Mucosa of gallbladder (tissue), 1 donor: ENCODE results near the gene ITFG1. TPM values are rescaled to one million over a fixed set of nuclear protein-coding genes. Genes with fewer than 3 reads are reported as not detected.
"Not testable (repeated sequence)": the region's sequence is repeated elsewhere in the genome, so short reads cannot be mapped to it uniquely, and the experiment has no call there.

Source experiments
- DNase-seq: peaks from one replicate; pipeline ENCODE4 v3.0.0-alpha.2; 2020; ENCODE audit warnings: low spot score
- total RNA-seq: library from RNA; stranded (reverse); gene quantifications from one replicate; pipeline ENCODE4 v1.2.1, GENCODE V29; 2021
- donor health status: DM: no; HTN: no; CAD: no.

ITFG1 gene
- total RNA-seq, 1 donor from 2014 or later, result 68.7 TPM

DNA sequence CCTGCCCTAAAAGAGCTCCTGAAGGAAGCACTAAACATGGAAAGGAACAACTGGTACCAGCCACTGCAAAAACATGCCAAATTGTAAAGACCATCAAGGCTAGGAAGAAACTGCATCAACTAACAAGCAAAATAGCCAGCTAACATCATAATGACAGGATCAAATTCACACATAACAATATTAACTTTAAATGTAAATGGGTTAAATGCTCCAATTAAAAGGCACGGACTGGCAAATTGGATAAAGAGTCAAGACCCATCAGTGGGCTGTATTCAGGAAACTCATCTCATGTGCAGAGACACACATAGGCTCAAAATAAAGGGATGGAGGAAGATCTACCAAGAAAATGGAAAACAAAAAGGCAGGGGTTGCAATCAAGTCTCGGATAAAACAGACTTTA lies 136.6 kb downstream of the ITFG1 start:
- not testable (repeated sequence) for DNase-seq

- no peak for DNase-seq
Measured at GRCh38 chr16:47323241-47323640, 137.6 kb downstream of the ITFG1 start.

DNA sequence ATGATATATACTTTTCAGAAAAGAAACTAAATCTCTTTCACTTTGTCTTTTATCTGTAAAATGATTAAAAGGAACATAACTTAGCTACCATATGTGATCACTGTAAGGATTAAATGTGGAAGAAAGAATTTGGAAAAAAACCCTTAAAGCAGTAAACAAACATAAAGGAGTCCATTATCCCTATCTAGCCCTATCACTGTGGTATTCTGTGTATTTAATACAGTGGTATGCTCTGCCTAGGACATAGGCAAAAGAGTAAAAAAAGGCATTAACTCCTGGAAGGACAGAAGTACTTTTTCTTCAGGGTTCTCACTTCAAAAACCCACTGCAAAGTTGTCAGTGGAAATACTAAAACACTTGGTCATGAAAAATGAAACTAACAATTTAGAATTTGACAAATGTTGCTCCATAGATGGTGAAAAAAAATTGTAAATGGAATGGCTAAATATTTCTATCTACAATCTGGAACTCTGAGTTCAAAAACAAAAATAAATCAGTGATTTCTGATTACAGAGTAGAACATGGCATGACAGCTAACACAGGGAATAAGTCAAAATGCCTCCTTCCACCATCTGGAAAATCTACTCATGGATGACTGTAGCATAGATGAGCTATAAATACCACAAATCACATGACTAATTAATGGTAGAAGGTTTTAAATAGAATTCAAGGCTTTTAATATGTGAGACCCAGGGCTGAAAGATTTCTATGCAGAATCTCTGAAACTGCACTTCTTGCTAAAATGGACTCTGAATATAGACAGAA lies 140.1 kb downstream of the ITFG1 start:
- no peak for DNase-seq

GRCh38 chr16:47317465-47318240 lies 143.2 kb downstream of the ITFG1 start:
- no peak for DNase-seq

DNA sequence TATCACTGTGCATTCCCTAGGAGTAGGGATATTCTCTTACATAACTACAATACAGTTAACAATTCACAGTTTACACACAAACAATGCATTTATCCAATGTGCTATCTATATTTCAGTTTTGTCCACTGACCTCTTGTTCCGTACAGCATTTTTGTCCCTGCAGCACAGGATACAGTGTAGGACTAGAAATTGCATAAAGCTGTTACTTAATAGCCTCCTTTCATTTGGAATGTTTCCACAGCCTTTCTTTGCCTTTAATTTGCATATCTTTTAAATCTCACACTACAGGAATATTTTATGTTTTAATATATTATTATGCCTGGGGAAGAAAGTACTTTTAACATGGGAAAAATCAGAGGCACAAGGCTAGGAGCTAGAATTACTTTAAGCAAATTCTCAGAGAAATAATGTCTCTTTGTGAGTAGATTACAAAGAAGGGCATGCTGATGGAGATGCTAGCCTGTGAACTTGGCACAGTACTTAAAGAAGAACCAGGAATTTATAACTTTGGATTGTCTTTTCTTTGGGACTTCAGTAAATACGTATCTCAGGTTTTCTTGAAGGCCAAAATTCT lies 144.3 kb downstream of the ITFG1 start:
- no peak for DNase-seq

- no peak for DNase-seq
Measured at GRCh38 chr16:47311738-47312505, 148.9 kb downstream of the ITFG1 start.

GRCh38 chr16:47310792-47311211 lies 150.1 kb downstream of the ITFG1 start:
- no peak for DNase-seq

- no peak for DNase-seq
Measured at GRCh38 chr16:47309581-47310312, 151.1 kb downstream of the ITFG1 start.

DNA sequence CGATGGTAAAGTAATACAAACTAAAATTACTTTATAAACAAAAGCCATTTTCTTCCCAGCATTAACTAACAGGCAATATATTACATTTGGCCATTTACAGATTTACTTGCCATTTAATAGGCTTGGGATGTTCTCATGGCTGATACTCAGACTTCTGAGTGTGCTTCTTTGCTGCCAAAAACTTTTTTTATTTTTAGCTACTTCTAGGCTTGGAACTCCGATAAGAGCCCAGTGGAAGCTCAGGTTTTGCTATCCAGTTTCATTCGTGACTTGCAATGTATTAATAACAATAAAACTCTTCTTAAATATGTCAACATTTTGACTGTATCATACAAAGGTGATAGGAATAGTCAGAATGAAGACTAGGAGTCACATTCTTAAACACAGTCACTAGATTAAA lies 152.3 kb downstream of the ITFG1 start:
- no peak for DNase-seq

- no peak for DNase-seq
Measured at GRCh38 chr16:47304563-47304962, 156.3 kb downstream of the ITFG1 start.

DNA sequence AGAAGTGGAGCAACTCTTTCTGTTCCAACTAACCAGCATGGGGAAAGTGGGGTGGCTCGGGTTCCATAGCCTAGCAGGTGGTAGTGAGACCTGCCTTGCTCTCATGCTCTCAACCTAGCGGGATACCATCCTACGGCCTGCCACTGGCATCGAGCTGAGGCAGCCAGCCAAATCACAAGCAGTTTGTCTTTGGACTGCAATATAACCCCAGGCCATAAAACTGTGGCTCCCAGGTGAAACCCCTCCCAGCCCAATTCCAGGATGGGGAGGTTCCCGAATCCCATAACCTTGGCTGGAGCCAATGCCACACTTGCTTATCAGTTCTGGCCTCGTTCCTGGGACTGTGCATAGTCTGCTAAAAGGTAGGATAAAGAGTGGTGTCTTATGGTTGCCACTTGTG lies 161.3 kb downstream of the ITFG1 start:
- no peak for DNase-seq

DNA sequence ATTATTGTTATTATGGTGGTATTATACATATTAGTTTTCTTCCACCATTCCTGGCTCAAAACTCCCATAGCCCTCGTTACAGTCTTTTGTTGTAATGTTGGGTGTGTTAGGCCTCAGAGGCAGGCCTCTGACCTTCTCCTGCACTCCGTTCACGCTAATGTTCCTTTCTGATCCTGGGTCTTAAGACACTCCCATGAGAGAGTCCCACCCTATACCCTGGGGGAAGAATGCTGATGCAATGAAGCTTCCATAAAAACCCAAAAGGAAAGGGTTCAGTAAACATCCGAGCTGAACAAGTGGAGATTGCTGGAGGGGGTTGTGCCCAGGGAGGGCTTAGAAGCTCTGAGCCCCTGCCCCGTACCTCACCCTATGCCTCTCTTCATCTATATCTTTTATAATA lies 175.9 kb downstream of the ITFG1 start:
- DNase-seq, result no peak

- no peak for DNase-seq
Measured at GRCh38 chr16:47278306-47278970, 182.4 kb downstream of the ITFG1 start.

GRCh38 chr16:47276522-47276921 lies 184.3 kb downstream of the ITFG1 start:
- no peak for DNase-seq

GRCh38 chr16:47262938-47263337 lies 197.9 kb downstream of the ITFG1 start:
- no peak for DNase-seq

- DNase-seq, result no peak
Measured at GRCh38 chr16:47260503-47260902, 200.4 kb downstream of the ITFG1 start.

DNA sequence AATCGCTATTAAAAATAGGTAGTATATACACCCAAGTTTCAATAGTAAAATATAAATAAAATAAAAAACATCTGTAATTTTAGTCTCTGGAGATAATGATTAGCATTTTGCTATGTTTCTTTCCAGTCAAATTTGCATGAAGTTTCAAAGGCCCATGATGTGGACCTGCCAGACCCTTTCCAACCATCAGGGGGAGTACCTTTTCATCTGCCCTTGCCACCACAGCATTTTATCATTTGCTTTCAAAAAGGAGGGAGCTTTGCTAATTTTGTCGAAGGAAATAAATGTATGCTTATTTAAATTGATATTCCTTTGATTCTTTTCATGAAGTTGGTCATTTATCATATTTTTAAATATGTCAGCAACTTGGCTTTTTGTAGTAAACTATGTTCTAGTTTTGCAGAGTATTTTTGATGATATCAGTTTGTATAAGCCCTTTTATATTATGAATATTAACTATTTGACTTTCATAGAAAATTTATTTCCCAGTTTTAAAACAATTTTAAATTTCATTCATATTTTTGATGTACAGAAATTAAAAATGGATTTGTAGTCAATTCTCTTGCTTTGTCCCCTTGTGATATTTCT lies 201.9 kb downstream of the ITFG1 start:
- DNase-seq, result no peak

DNA sequence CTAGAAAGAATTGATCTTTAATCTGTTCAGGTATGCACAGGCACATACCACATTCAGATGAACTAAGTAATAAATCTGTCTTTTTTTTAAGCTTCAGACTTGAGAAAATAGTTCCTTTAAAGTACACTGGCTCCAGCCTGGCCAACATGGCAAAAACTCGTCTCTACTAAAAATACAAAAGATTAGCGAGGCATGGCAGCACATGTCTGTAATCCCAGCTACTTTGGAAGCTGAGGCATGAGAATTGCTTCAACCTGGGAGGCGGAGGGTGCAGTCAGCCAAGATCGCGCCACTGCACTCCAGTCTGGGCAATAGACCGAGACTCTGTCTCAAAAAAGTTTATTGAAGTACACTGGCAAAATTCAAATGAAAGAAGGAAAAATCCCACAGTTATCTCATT lies 206.1 kb downstream of the ITFG1 start:
- no peak for DNase-seq

GRCh38 chr16:47250983-47251382 lies 209.9 kb downstream of the ITFG1 start:
- DNase-seq, result no peak

- no peak for DNase-seq
Measured at GRCh38 chr16:47247690-47248089, 213.2 kb downstream of the ITFG1 start.
